ENCODE data around the gene MEAF6. TPM values are rescaled to one million over a fixed set of nuclear protein-coding genes. Genes with fewer than 3 reads are reported as not detected.
"Not testable (repeated sequence)": the region's sequence is repeated elsewhere in the genome, so short reads cannot be mapped to it uniquely, and the experiment has no call there.

MEAF6 gene
- total and polyA plus RNA-seq, 4 experiments from 2014 or later, result 97.9 to 221 (median 115) TPM

DNA sequence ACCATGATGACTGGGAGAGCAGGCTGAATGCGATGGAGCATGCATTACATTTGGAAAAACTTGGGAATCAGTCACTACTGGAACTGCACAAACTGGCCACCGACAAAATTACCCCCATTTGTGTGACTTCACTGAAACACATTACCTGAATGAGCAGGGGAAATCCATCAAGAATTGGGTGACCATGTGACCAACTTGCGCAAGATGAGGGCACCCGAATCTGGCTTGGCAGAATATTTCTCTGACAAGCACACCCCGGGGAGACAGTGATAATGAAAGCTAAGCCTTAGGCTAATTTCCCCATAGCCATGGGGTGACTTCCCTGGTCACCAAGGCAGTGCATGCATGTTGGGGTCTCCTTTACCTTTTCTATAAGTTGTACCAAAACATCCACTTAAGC lies 30.5 kb upstream of the MEAF6 start:
- peaks cover 33% of the 10 kb centered on the region for H3K36me3 ChIP-seq (ENCODE audit: insufficient read depth, low read length)
- DNase-seq, result no peak
- POLR2A ChIA-PET (ENCODE audit: partially characterized antibody), result no interaction called here
- intact Hi-C loops (cut with micrococcal nuclease), result no loop called here
- H3K4me3 Mint-ChIP-seq, result no peak overlapping the region
- CTCF ChIA-PET (ENCODE audit: partially characterized antibody), result no interaction called here
- no peaks in the 10 kb centered on the region for H3K27me3 ChIP-seq (ENCODE audit: insufficient read depth, low read length)
- H3K4me1 ChIP-seq (ENCODE audit: insufficient read depth, low read length), result no peaks in the 10 kb centered on the region
- H3K4me1 Mint-ChIP-seq, result peaks cover 5 to 19% (median 14%) of the 10 kb centered on the region in 4 donors
- H3K36me3 Mint-ChIP-seq, result peaks cover 48 to 64% of the 10 kb centered on the region in 2 donors
- H3K4me3 ChIP-seq (ENCODE audit: low read length in 2 of 2), result no peak overlapping the region
- no peaks in the 10 kb centered on the region for H3K27me3 Mint-ChIP-seq
- no peak overlapping the region for H3K27ac ChIP-seq (ENCODE audit: low read depth, low read length)
- peaks cover 0 to 2% (median 0%) of the 10 kb centered on the region in 8 donors for H3K9me3 Mint-ChIP-seq
- no peaks in the 10 kb centered on the region for H3K9me3 ChIP-seq (ENCODE audit: control insufficient read depth in 1 of 2, low read length in 2 of 2)
- H3K27ac Mint-ChIP-seq, result peak overlapping the region in 2 of 7 donors; percentile 29 to 34

DNA sequence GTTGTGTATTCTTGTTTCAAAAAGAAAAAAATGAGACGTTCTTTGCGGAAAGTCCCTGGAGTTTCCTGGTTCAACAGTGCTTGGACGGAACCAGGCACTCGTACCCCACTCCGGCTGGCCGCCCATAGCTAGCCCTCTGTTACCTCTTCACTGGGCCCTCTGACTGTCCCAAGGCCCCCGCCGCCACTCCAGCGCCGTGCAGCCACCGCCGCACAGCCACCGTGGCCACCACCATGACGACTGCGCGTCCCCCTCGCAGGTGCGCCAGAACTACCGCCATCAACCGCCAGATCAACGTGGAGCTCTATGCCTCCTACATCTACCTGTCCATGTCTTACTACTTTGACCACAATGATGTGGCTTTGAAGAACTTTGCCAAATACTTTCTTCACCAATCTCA lies 30.0 kb upstream of the MEAF6 start:
- ChIA-PET CTCF (ENCODE audit: partially characterized antibody) (no interaction called here), POLR2A (ENCODE audit: partially characterized antibody) (no interaction called here)
- Histone ChIP-seq H3K36me3 (ENCODE audit: insufficient read depth, low read length) (peaks cover 38% of the 10 kb centered on the region), H3K4me1 (ENCODE audit: insufficient read depth, low read length) (no peaks in the 10 kb centered on the region), H3K27me3 (ENCODE audit: insufficient read depth, low read length) (no peaks in the 10 kb centered on the region), H3K9me3 (ENCODE audit: control insufficient read depth in 1 of 2, low read length in 2 of 2) (no peaks in the 10 kb centered on the region), H3K27ac (ENCODE audit: low read depth, low read length) (no peak overlapping the region), H3K4me3 (ENCODE audit: low read length in 2 of 2) (no peak overlapping the region)
- H3K36me3 Mint-ChIP-seq, result peaks cover 45 to 63% of the 10 kb centered on the region in 2 donors
- peaks cover 2 to 14% (median 10%) of the 10 kb centered on the region in 4 donors for H3K4me1 Mint-ChIP-seq
- H3K27me3 Mint-ChIP-seq, result no peaks in the 10 kb centered on the region
- intact Hi-C loops (cut with micrococcal nuclease), result no loop called here
- DNase-seq, result no peak
- H3K27ac Mint-ChIP-seq, result peak overlapping the region in 1 of 7 donors; percentile 22
- no peak overlapping the region for H3K4me3 Mint-ChIP-seq
- peaks cover 0 to 2% (median 0%) of the 10 kb centered on the region in 8 donors for H3K9me3 Mint-ChIP-seq

DNA sequence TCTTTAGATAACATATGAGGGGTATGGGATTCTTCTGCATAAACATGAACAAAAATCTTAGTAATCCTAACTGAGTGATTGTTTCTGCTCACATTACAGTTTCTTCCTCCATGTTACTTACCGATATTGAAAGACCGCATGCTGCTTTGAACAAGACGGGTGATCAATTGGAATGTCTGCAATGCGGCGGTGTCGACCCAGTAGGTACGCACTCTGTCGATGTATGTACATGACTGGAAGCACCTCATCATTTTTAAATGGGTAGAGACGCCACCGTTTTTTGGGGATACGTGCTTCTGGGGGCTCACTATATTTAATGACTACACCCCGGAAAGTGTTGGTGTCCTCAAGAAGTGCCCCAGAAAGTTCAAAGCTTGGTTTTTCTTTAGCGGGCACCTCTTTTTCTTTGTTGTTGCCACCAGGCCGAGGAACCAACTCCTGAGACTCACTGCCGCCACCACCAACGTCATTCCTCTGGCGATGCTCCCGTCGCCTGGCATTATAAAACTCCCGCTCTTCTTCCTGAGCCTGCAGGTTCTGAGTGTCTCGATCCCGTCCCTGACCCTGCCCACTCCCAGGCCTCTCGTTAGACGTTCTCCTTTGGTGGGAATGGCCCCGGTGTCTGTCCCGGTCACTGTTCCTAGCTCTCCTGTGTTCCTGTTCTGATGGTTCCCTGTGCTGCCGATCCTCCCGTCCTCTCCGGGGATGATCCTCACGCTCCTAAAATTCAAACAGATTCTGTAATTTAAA lies 25.6 kb upstream of the MEAF6 start:
- Histone ChIP-seq H3K36me3 (ENCODE audit: insufficient read depth, low read length) (peaks cover 50% of the 10 kb centered on the region), H3K9me3 (ENCODE audit: control insufficient read depth in 1 of 2, low read length in 2 of 2) (no peaks in the 10 kb centered on the region), H3K4me3 (ENCODE audit: low read length in 2 of 2) (no peak overlapping the region), H3K4me1 (ENCODE audit: insufficient read depth, low read length) (no peaks in the 10 kb centered on the region), H3K27ac (ENCODE audit: low read depth, low read length) (no peak overlapping the region), H3K27me3 (ENCODE audit: insufficient read depth, low read length) (no peaks in the 10 kb centered on the region)
- H3K27ac Mint-ChIP-seq, result no peak overlapping the region
- POLR2A ChIA-PET (ENCODE audit: partially characterized antibody), result no interaction called here
- H3K27me3 Mint-ChIP-seq, result no peaks in the 10 kb centered on the region
- peaks cover 2 to 18% (median 10%) of the 10 kb centered on the region in 4 donors for H3K4me1 Mint-ChIP-seq
- CTCF ChIA-PET (ENCODE audit: partially characterized antibody), result no interaction called here
- peak overlapping the region in 1 of 8 donors; percentile 35 for H3K4me3 Mint-ChIP-seq
- peaks cover 56 to 75% of the 10 kb centered on the region in 2 donors for H3K36me3 Mint-ChIP-seq
- intact Hi-C loops (cut with micrococcal nuclease), result no loop called here
- DNase-seq, result no peak
- H3K9me3 Mint-ChIP-seq, result no peaks in the 10 kb centered on the region

DNA sequence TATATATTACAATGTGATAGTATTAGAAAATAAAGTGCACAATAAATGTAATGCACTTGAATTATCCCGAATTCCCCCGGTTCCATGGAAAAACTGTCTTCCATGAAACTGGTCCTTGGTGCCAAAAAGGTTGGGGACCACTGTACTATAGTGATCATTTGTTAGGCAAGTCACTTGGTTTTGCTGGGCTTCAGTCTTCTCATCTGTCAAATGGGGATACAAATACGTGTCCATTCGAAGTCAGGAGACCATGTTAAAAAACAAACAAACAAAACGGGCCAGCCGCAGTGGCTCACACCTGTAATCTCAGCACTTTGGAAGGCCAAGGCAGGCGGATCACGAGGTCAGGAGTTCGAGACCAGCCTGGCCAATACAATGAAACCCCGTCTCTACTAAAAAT lies 24.6 kb upstream of the MEAF6 start:
- H3K27ac Mint-ChIP-seq, result peak overlapping the region in 2 of 7 donors; percentile 25 to 41
- H3K9me3 ChIP-seq (ENCODE audit: control insufficient read depth in 1 of 2, low read length in 2 of 2); DNase-seq; intact Hi-C loops (cut with micrococcal nuclease); POLR2A ChIA-PET (ENCODE audit: partially characterized antibody); H3K27me3 Mint-ChIP-seq; H3K4me3 ChIP-seq (ENCODE audit: low read length in 2 of 2); H3K27ac ChIP-seq (ENCODE audit: low read depth, low read length); H3K4me1 ChIP-seq (ENCODE audit: insufficient read depth, low read length); CTCF ChIA-PET (ENCODE audit: partially characterized antibody); H3K27me3 ChIP-seq (ENCODE audit: insufficient read depth, low read length); H3K4me3 Mint-ChIP-seq; H3K9me3 Mint-ChIP-seq: not testable (repeated sequence)
- peaks cover 49 to 72% of the 10 kb centered on the region in 2 donors for H3K36me3 Mint-ChIP-seq
- H3K36me3 ChIP-seq (ENCODE audit: insufficient read depth, low read length), result peaks cover 40% of the 10 kb centered on the region
- H3K4me1 Mint-ChIP-seq, result peaks cover 3 to 23% (median 10%) of the 10 kb centered on the region in 4 donors

DNA sequence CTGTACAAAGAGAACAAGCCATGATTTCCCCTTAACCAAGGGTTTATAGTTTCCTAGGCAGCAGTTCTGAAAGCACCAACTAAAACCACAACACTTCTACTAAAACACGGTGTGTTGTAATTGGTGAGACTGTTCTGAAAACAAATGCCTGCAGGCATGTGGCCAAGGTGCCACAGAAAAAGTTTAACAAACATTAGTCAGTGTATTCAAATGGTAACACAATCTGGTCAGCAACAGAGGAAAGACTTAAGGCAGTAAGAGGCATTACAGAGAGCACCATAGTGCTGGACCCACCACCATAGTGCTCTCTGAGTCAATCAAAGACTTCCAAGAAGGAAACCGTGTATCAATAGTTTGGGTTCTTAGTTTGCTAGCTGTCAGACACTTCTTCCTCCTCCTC lies 22.8 kb upstream of the MEAF6 start:
- POLR2A ChIA-PET (ENCODE audit: partially characterized antibody), result no interaction called here
- H3K27ac Mint-ChIP-seq, result peak overlapping the region in 3 of 7 donors; percentile 23 to 43 (median 34)
- H3K27me3 ChIP-seq (ENCODE audit: insufficient read depth, low read length), result no peaks in the 10 kb centered on the region
- no peaks in the 10 kb centered on the region for H3K9me3 Mint-ChIP-seq
- no peak for DNase-seq
- H3K36me3 Mint-ChIP-seq, result peaks cover 40 to 66% of the 10 kb centered on the region in 2 donors
- CTCF ChIA-PET (ENCODE audit: partially characterized antibody), result no interaction called here
- H3K4me3 Mint-ChIP-seq, result no peak overlapping the region
- H3K4me3 ChIP-seq (ENCODE audit: low read length in 2 of 2), result no peak overlapping the region
- H3K36me3 ChIP-seq (ENCODE audit: insufficient read depth, low read length), result peaks cover 40% of the 10 kb centered on the region
- intact Hi-C loops (cut with micrococcal nuclease), result no loop called here
- peaks cover 3 to 23% (median 10%) of the 10 kb centered on the region in 4 donors for H3K4me1 Mint-ChIP-seq
- no peak overlapping the region for H3K27ac ChIP-seq (ENCODE audit: low read depth, low read length)
- H3K27me3 Mint-ChIP-seq, result no peaks in the 10 kb centered on the region
- no peaks in the 10 kb centered on the region for H3K4me1 ChIP-seq (ENCODE audit: insufficient read depth, low read length)
- no peaks in the 10 kb centered on the region for H3K9me3 ChIP-seq (ENCODE audit: control insufficient read depth in 1 of 2, low read length in 2 of 2)

DNA sequence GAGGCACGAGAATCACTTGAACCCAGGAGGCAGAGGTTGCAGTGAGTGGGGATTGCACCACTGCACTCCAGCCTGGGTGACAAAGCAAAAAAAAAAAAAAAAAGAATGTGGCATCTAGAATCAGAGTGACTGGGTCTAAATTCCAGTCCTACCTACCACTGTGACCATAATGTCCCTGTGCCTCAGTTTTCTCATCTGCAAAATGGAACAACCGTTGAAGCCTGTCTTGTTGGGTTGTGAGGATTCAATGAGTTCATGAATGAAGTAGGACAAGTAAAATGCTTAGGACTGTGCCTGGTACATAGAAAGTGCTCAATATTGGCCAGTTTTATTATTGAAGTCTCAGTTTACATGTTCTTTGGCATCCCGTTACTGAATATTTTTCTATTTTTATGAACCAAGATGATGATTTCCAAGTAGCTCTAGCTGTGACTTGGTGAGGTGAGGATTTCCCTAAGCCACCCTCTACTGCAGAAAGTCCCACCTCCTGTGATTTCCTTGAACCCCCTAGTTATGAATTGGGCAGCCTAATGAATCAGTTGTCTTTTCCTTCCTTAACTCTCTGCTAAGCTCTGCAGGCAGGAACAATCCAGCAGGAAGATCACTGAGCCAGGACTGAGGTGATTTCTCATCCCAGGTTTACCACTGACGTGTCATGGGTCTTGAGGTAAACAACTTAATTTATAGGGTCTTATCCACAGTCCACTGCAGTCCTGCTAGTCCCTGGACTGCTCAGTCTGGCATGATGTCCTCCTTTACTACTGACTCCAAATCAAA lies 18.9 kb upstream of the MEAF6 start:
- no peaks in the 10 kb centered on the region for H3K9me3 ChIP-seq (ENCODE audit: control insufficient read depth in 1 of 2, low read length in 2 of 2)
- H3K4me1 ChIP-seq (ENCODE audit: insufficient read depth, low read length), result no peaks in the 10 kb centered on the region
- Mint-ChIP-seq H3K9me3 (no peaks in the 10 kb centered on the region), H3K36me3 (peaks cover 22 to 37% of the 10 kb centered on the region in 2 donors), H3K27me3 (no peaks in the 10 kb centered on the region), H3K4me3 (no peak overlapping the region), H3K4me1 (peaks cover 3 to 19% (median 10%) of the 10 kb centered on the region in 4 donors), H3K27ac (peak overlapping the region in 4 of 7 donors; percentile 1 to 79 (median 18))
- CTCF ChIA-PET (ENCODE audit: partially characterized antibody), result interaction anchor here (1.6 kb wide), 1 partner anchor 9 kb away, joined by 4 read pairs; no protein-coding TSS in a partner anchor
- POLR2A ChIA-PET (ENCODE audit: partially characterized antibody), result no interaction called here
- H3K27ac ChIP-seq (ENCODE audit: low read depth, low read length), result no peak overlapping the region
- no peak overlapping the region for H3K4me3 ChIP-seq (ENCODE audit: low read length in 2 of 2)
- DNase-seq, result no peak
- intact Hi-C loops (cut with micrococcal nuclease), result no loop called here
- peaks cover 21% of the 10 kb centered on the region for H3K36me3 ChIP-seq (ENCODE audit: insufficient read depth, low read length)
- H3K27me3 ChIP-seq (ENCODE audit: insufficient read depth, low read length), result no peaks in the 10 kb centered on the region

DNA sequence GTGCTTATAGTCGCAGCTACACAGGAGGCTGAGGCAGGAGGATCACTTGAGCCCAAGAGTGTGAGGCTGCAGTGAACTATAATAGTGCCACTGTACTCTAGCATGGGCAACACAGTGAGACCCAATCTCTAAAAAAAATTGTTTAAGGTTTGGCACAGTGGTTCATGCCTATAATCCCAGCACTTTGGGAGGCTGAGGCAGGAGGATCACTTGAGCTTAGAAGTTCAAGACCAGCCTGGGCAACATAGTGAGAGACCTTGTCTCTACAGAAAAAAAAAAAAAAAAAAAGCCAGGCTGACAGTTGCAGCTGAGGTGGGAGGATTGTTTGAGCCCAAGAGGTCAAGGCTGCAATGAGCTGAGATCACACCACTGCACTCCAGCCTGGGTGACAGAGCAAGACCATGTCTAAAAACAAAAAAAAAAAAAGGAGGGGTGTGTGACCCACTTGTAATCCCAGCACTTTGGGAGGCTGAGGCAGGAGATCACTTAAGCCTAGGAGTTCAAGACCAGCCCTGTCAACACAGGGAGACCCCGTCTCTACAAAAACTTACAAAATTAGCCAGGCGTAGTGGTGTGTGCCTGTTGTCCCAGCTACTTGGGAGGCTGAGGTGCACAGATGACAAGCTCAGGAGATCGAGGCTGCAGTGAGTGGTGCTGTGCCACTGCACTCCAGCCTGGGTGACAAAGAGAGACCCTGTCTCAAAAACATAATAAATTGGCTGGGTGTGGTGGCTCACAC lies 18.0 kb upstream of the MEAF6 start:
- Mint-ChIP-seq H3K27ac (peak overlapping the region in 1 of 7 donors; percentile 31), H3K4me1 (peaks cover 3 to 16% (median 7%) of the 10 kb centered on the region in 4 donors), H3K36me3 (peaks cover 16 to 29% of the 10 kb centered on the region in 2 donors)
- H3K4me3 ChIP-seq (ENCODE audit: low read length in 2 of 2); H3K9me3 Mint-ChIP-seq; CTCF ChIA-PET (ENCODE audit: partially characterized antibody); H3K4me1 ChIP-seq (ENCODE audit: insufficient read depth, low read length); H3K9me3 ChIP-seq (ENCODE audit: control insufficient read depth in 1 of 2, low read length in 2 of 2); H3K4me3 Mint-ChIP-seq; DNase-seq; intact Hi-C loops (cut with micrococcal nuclease); H3K27me3 Mint-ChIP-seq; H3K27me3 ChIP-seq (ENCODE audit: insufficient read depth, low read length); POLR2A ChIA-PET (ENCODE audit: partially characterized antibody); H3K27ac ChIP-seq (ENCODE audit: low read depth, low read length): not testable (repeated sequence)
- H3K36me3 ChIP-seq (ENCODE audit: insufficient read depth, low read length), result peaks cover 17% of the 10 kb centered on the region
